ENCODE results near the gene ETFDH. TPM values are rescaled to one million over a fixed set of nuclear protein-coding genes. Genes with fewer than 3 reads are reported as not detected.

Gene ETFDH
- total and polyA plus RNA-seq, 9 of the 15 experiments (the other 6 are each of a cell fraction or from before 2014, with no cell fraction given) = 14.6 to 33.6 (median 25.9) TPM

DNA sequence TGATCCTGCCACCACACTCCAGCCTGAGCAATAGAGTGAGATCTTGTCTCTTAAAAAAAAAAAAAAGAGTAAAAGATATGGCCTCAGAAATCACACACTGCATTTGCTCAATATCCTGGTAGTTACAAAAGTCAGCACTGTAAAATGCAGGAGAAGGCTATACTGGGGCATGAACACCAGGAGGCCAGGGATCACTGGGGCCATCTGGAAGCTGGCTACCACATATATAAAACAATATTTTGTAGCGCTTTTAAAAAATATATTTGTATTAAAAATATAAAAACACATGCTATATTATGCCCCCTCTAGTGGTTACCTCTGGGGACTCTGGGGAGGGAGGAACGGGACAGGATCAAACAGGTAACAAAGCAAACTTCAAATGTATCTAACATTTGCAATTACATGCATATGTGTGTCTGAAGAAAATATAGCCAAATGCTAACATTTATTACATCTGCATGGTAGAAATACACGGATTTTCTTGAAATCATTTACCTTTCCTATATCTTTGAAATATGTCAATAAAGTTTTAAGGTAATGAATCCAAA is 4.4 kb upstream of the ETFDH start:
- Histone ChIP-seq H3K27ac (ENCODE audit: extremely low read depth, low read depth, low read length) (no peak overlapping the region), H3K27me3 (ENCODE audit: control insufficient read depth in 2 of 2, insufficient read depth in 2 of 2, low read length in 2 of 2) (no peaks in the 10 kb centered on the region), H3K4me1 (replicated peaks in 1 of 2; ENCODE audit: control insufficient read depth in 2 of 2, insufficient read depth in 2 of 2, low read length in 2 of 2) (peaks cover 8 to 15% of the 10 kb centered on the region in 2 experiments; a peak in 4 of 5 replicates), H3K9ac (ENCODE audit: insufficient read depth in 1 of 2, low read depth in 2 of 2, low read length in 2 of 2) (no peak overlapping the region), H3K4me3 (no peak overlapping the region), H3K36me3 (ENCODE audit: control insufficient read depth, insufficient read depth, low read length) (peaks cover 12% of the 10 kb centered on the region; the same call in 2 of the 3 replicates), H3K4me2 (ENCODE audit: insufficient read depth, low read length) (no peak overlapping the region), H3K79me2 (ENCODE audit: control insufficient read depth, insufficient read depth, low read length) (peaks cover 25% of the 10 kb centered on the region), H4K20me1 (replicated peaks; ENCODE audit: control insufficient read depth, insufficient read depth, low read length) (no peaks in the 10 kb centered on the region), H3K9me1 (ENCODE audit: control insufficient read depth, insufficient read depth, low read length) (no peaks in the 10 kb centered on the region), H2AFZ (ENCODE audit: low read depth, low read length) (no peak overlapping the region), H3K9me3 (replicated peaks; ENCODE audit: control insufficient read depth, insufficient read depth, low read depth, low read length) (no peaks in the 10 kb centered on the region; the same call in 1 of the 2 replicates)
- ATAC-seq (peak; percentile 15), FAIRE-seq (peak; percentile 79), DNase-seq (ENCODE audit: extremely low read depth in 1 of 4, low spot score in 3 of 4) (peak; percentile 45 to 52 (median 50))
- ChIA-PET CTCF (ENCODE audit: low intra/inter-chr PET ratio) (interaction anchor here (0.8 kb wide), 1 partner anchor 183 kb away, joined by 3 read pairs; no protein-coding TSS in a partner anchor), POLR2A (interaction anchor here (0.6 to 1.0 kb wide), 2 partner anchors 8 to 10 kb away, joined by 3 read pairs; no protein-coding TSS in a partner anchor)
- BruUV-seq (replicated peaks) = no TSS peak
- intact Hi-C loops (cut with micrococcal nuclease) (no loop called here), in situ Hi-C loops (cut with MboI) (no loop called here)
- WGBS (ENCODE audit: insufficient coverage, low coverage, missing lambda C conversion rate) = 44% methylated on average over 3 of the region's 3 CpGs
- TF ChIP-seq AFF4 (CRISPR knock-in tag; IDR thresholded peaks at IDR 0.05) (no peak), E2F8 (IDR thresholded peaks at IDR 0.05; ENCODE audit: low read depth, partially characterized antibody) (no peak), ELF4 (CRISPR knock-in tag; IDR thresholded peaks at IDR 0.05) (no peak), HLTF (IDR thresholded peaks at IDR 0.05) (no peak), CHD2 (IDR thresholded peaks at IDR 0.05; ENCODE audit: low read depth, low read length) (no peak), CBX8 (IDR thresholded peaks at IDR 0.05; ENCODE audit: borderline replicate concordance, extremely low read depth, low read depth, low read length, poor library complexity, severe bottlenecking) (no peak), SMARCB1 (IDR thresholded peaks at IDR 0.05; ENCODE audit: insufficient read length, low read depth) (no peak), CHCHD3 (CRISPR knock-in tag; IDR thresholded peaks at IDR 0.05) (no peak), EGR1 (conservative IDR thresholded peaks at IDR 0.05) (no peak), SIN3B (IDR thresholded peaks at IDR 0.05; ENCODE audit: low read depth) (no peak), ZFP36 (IDR thresholded peaks at IDR 0.05; ENCODE audit: low read depth, low read length, partially characterized antibody) (peak; percentile 83), EP400 (IDR thresholded peaks at IDR 0.05) (no peak), HIVEP1 (CRISPR knock-in tag; IDR thresholded peaks at IDR 0.05) (no peak), ZNF239 (CRISPR knock-in tag; IDR thresholded peaks at IDR 0.05) (no peak), ARID1B (IDR thresholded peaks at IDR 0.05) (no peak)
- TF ChIP-seq, protein P1, sequence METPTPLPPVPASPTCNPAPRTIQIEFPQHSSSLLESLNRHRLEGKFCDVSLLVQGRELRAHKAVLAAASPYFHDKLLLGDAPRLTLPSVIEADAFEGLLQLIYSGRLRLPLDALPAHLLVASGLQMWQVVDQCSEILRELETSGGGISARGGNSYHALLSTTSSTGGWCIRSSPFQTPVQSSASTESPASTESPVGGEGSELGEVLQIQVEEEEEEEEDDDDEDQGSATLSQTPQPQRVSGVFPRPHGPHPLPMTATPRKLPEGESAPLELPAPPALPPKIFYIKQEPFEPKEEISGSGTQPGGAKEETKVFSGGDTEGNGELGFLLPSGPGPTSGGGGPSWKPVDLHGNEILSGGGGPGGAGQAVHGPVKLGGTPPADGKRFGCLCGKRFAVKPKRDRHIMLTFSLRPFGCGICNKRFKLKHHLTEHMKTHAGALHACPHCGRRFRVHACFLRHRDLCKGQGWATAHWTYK (CRISPR knock-in tag; IDR thresholded peaks at IDR 0.05) = no peak

Data from K562 (cell line).